Activated T-cell treated with anti-CD3 and anti-CD28 coated beads, Interleukin-2, amount 50 U/mL, for 48 hours (primary cell): Measurements from ENCODE around the gene LPAR5.

ENCODE experiments used
- DNase-seq, 2 experiments: peaks; one replicate each; pipeline ENCODE4 v3.0.0-alpha.2; 2020

Gene LPAR5

DNA sequence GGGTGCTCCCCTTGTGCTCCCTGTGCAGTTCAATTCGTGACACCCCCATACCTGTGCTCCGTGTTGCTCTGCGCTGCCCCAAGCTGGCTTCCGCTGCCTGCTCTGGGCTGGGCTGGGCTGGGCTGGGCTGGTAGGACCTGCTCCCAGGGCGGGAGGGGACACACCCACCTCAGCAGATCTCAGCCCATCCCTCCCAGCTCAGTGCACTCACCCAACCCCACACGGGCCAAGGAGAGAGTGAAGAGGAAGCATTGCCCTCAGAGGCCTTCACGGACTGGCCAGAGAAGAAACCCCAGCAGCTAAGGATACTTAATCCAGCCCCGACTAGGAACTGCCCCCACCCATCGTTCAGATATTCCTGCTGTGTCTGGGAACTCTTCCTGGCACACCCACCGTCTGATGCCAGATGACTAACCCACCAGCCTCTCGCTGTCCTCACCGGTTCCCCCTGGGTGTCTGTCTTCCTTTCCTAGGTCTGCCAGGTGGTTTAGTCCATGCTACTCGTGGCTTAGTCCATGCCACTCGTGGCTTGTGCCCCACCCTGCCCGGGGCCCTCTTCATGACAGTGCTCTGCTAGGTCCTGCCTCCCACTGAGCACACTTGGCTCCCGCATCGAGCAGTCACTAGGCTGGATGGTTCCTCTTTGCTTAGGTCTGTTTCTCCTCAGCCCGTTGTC, at the start of gene LPAR5:
LPAR5 (minus strand) TSS at position 104 of the 676 bp plus-strand sequence. CDS start 14,711 bp downstream, outside the sequence.
- DNase-seq = peak; percentile 49 to 63

DNA sequence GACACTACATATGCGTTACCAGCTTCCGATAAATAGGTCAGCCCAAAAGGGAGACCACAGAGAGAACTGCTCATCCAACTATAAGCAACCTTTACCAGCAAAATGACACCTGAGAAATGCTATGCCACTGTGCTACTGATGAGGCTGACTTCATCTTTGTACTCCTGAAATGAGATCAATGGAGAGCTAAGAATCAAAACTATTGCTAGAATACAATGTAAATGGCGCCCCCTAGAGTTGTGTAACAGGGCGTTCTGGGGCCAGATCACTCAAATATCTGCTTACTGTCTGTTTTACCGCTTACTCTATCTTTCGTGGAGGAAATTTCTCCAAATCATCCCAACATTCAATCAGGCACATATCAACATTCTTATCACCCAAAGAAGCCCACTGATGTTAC, 48.9 kb upstream of the LPAR5 start:
- DNase-seq = peak; percentile 56 to 62

DNA sequence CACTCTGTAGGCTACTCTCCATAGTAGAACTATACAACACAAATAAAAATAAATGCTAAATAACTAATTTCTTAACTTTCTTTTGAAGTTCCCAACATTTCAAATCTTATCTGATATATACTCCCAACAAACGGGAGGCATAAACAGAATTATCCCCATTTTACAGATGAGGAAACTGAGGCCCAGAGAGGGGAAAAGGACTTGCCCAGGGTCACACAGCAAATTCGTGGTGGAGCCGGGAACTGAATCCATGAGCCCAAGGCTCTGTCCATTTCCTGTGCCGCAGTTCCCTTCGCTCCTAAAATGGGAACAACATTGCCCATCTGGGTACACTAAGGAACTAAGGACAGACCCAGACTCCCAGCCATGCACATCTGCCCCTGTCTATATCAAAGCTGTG, 41.2 kb upstream of the LPAR5 start:
- DNase-seq = no peak

DNA sequence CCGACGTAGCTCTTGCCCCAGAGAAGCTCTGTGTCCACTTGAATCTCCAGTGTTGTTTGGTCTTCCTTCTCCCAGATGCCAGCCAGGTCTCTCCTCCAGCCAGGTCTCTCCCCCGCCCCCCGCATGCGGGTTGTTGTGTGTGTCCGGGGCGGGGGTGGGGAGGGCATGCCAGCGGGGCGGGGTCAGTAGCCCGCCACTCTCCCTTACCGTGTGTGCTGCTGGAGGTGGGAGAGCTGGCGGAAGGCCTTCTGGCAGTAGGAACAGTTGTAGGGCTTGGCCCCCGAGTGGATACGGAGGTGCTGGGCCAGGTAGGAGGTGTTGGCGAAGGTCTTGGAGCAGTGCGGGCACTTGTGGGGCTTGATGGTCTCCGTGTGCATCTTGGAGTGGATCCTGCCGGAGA, 36.4 kb upstream of the LPAR5 start:
- DNase-seq = no peak

DNA sequence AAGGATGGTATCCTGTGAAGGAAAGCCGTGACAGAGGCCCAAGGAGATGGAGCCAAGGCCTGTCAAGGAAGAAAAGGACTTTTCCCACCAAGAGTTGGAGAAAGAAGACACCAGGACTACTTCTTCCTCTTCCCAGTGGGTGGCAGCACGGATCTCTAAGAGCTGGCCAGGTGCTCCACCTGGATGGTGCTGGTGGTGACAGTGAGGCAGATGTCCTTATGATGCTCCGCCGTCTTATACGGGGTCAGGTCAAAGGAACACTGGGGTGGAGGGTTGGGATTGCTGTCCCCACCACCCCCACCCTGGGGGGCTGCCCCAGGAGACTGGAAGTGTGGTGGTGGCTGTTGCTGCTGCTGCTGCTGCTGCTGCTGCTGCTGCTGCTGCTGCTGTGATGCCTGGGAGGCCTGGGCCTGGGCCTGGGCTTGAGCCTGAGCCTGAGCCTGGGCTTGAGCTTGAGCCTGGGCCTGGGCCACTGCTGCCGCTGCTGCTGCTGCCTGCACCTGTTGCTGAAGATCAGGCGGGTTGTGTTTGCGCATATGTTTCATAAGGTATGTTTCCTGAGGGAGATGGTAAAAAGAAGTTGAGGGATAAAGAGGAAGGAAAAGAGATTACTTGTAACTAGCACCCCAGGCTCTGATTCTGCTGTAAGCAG, 31.9 kb upstream of the LPAR5 start:
- no peak for DNase-seq

DNA sequence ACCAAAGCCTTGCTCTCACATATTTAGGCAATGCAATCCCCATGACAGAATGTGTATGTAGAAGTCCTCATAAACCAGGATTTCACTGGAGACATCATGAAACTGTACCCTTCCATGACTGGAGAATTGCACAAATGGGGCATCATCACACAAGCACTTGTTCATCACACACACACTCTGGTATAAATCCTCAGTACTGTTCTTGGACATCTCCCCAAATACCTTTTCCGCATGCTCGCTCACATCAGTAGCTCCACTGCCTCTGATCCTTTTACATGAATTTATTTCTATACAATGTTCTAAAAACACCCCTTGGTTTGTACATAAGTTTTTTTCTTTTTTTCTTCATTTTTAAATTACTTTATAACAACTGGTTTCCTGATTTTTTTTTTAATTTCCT, 30.5 kb upstream of the LPAR5 start:
- no peak for DNase-seq

DNA sequence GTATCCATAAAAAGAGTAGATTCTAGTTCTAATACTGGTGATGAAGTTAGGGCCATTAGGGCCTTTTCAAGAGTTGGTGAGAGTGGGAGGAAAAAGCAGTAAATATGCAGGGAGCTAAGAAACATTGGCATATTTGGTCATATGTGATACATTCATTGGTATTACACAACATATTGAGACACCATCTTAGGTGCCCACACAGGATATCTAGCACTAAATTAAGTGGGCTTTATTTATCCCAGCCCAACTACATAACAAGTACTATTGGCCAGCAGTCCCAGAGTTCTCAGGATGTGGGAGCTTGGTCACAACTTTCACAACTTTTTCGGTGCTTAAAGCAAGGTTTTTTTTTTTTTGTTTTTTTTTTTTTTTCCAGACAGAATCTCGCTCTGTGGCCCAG, 29.1 kb upstream of the LPAR5 start:
- no peak for DNase-seq

DNA sequence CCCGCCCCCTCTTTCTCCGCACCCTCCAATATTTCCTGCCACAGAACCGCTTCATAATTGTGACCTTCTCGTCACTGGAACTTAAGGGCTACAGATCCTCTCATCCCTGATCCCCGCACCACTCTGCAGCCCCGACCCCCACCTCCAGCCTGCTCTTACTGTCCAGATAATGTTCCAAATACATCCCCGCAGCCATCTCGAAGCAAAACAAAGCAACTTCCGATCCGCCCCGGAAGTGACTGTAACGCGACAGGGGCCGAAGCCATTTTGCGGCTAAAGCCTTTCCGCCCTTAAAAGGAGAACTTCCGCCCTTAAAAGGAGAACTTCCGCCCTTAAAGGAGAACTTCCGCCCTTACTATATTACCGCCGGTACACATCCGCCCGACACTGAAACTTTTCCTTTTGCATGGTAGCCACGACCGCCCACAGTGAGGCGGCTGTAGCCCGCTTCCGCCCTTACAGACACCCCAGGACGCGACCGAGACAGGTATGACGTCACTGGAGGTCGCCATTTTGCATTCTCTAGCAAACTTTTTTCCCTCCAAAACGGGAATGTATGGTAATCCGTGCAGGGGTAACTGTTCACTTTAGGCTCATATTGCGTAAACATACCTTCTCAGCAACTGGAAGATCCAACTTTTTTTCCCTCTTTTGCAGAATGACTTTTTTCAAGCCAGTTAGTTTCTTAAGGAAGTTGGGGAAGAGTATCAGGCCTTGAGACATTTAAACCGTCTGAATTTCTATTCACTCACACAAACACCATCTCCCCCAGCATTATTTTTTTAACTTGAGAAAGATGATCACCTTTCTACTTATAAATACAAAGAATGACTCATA, 27.4 kb upstream of the LPAR5 start, which contains the start of gene ING4:
ING4 (minus strand) TSS at position 214 of the 837 bp plus-strand sequence; CDS start at position 196, 18 bp downstream.
- peak; percentile 93 to 94 for DNase-seq

DNA sequence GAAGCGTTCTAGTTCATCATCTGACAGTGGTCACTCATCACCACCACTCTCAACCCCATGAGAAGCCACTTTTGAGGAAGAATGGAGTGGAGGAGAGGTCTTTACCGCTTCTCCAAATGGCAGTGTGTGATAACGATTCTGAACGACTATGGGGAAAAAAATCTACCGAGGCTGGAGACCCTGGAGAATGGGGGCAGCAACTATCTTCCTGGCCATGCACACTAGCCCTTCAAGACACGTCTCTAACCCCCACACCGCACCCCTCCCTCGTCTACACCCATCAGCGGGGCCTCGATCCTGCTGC, 26.8 kb upstream of the LPAR5 start:
- DNase-seq = no peak

DNA sequence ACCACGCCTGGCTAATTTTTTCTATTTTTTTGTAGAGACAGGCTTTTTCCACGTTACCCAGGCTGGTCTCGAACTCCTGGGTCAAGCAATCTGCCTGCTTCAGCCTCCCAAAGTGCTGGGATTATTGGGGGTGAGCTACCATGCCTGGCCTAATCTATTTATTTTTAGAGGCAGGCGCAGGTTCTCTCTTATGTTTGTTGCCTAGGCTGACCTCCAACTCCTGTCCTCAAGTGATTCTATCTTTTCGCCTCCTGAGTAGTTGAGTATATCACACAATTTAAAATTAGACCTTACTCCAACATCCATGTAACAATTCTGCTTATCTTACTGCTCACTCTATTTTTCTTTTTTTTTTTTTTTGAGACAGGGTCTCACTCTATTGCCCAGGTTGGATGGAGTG, 18.2 kb upstream of the LPAR5 start:
- no peak for DNase-seq

DNA sequence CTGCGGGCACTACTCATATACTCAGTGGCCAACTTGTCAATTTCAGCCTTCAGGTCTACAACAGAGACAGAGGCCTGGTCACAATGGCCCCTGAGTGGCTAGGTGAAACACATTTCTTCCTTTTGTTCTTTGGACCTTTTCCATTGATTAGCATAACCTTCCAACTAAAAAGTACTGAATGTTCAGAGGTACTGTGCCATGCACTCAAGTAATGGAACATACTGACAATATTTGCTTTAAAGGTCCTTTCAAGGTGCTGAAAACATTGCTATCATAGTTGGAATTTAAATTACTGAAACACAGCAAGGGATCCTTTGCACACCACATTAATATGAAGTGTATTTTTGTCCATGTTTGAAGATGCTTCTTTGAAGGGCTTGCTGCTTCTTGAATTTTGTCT, 17.6 kb upstream of the LPAR5 start:
- no peak for DNase-seq

DNA sequence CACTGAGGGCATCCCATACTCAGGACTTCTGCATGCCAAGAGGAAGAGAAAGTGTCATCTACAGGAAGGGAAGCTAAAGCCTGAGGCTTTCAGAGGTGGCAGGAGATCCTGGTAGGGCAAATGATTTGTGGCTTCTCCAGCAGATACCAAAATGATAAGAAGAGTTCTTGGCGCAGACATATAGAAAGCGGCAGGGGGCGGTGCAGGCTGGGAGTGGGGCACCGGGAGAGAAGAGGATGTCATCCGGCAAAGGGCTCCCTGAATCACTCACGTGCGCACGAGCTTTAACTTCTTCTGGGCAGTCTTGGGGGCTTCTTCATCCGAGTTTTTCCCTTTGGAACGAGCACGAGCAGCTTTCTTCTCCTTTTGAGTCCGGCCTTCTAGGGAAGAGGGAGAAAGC, 16.6 kb upstream of the LPAR5 start:
- no peak for DNase-seq

DNA sequence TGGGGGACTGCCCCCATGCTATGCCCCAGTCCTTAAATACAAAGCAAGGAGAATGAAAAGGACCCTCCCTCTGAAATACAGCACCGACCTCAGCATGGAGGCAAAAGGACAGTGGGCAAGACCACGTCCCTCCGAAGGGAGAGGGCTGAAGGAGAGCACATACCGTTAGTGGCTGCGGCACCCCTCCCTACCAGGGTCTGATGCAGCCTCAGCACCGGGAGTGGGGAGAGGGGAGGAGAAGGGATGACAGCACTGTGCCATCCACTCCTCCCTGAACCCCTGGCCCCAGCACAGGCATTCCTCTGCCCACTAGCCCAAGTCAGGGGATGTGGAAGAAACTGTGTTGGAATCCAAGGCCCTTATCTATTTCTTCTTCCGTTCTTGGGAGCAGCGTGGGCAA, 15.1 kb upstream of the LPAR5 start:
- DNase-seq = no peak

DNA sequence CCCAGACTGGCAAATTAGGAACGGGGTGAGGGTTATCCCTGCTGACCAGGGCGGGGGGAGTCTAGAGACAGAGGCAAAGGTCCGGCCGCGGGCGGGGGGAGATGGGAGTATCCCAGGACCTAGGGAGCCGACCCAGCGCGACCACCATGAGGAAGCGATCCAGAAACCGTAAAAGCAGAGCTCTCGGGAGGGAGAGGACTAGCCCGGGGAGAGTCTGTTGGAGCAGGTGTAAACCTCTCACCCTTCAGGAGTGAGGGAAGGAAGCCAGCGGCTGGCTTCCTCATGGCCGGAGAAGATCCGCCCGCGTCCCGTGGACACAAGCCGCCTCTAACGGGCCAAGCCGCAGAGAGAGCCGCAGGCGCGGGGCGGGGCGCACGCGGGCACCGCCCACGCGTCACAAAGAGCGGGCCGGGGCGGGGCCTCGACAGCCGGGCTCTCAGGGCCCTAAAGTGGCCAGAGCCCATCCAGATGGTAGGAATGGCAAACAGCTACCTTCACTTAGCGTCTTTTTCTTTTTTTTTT, 11.4 kb upstream of the LPAR5 start, which contains the start of gene ACRBP:
ACRBP (minus strand) TSS at position 350 of the 522 bp plus-strand sequence; CDS start at position 284, 66 bp downstream.
- peak; percentile 53 to 64 for DNase-seq

DNA sequence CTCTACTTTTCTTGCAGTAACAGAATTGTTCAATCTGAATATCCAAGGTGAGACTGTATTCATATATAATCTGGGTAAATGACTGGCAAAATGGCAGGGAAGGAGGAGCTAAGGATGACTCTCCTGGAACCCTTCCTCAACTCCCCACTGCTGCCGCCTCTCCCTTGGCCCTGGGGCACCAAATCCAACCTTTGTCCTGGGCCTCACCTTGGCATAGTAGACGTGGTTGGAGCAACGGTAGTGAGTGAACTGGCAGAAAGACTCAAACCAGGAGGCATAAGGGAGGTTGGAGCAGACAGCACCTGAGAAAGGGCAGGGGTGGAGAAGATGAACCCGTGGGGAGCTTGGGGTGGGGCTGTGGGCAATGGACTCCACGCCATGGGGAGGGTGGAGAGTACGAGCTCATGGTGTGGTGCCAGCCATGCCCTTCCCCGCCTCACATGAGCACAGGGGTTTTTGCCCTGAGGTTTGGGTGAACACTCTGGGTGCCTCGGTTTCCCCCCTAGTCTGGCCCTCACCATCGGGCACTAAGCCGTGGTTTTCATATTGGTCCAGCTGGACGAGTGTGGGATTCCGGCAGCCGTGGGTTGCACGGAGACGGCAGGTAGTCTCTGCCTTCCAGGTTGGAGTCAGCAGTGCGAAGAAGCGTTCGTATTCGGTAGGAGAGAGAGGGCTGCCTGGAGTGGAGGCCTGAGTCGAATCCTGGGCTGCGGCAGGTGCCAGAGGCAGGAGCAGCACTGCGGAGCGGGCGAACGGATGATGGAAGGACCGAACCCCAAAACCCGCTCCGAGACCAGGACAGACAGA, 10.7 kb upstream of the LPAR5 start:
- DNase-seq = no peak

DNA sequence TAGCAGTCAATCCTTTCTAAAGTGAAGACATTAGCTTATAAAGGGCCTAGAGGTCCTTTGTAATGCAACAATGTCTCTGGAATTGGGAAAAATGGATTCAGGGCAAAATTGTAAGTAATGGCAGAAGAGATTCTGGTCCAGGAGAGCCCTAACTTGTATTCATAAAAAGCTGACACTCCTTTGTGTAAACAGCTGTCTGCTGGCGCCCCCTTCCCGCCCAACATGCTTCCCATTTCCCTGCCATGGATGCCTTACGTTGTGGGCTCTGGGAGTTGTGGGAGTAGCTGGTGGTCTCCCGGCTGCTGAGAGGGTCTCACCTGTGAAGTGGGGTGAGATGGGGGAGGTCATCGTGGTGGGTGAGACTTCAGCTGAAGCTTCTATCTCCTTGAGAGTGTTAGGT, 9.1 kb upstream of the LPAR5 start:
- no peak for DNase-seq

DNA sequence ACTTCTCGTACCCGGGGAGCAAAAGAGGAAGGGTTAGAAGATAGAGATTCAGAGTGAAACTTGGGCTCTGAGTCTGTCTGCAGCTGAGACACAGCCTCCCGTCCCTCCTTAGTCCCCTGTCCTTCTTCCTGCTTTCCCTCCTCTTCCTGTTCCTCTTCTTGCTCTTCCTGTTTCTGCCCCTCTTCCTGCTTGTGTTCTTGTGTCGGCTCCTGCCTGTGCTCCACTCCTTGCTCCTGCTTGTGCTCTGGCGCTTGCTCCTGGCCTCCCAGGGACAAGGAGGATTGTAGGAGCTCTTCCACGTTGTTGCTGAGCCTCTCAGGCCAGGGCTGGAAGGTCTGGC, 8.5 kb upstream of the LPAR5 start:
- no peak for DNase-seq

DNA sequence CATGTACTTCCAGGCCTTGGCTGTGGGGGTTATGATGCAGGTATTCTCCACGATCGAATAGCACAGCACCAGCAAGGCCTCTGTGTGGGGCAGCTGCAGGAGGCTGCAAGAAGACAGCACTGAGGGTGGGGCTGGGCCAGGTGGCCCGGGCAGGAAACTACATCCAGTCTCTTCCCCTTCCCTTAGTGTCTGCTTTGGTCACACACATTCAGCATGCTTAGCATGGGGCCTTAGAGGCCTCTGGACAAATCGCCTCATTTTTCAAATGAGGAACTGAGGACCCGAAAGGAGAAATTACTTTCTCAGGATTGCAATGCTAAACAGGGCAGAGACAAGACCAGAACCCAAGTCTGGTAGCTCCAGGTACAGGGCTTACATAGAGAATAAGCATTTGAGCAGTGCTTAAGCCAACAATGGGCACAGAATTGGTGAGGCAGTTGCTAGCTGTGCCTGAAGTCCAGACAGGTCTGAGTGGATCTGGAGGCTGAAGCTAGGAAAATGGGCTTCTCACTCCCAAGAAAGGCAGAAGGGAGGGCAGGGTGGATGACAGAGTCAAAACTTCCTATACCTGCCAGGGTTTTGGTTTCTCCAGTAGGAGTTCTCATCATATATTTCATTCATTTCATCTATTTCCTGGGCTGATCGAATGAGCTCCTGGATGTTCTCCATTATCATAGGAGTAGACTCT, 8.0 kb upstream of the LPAR5 start:
- no peak for DNase-seq

DNA sequence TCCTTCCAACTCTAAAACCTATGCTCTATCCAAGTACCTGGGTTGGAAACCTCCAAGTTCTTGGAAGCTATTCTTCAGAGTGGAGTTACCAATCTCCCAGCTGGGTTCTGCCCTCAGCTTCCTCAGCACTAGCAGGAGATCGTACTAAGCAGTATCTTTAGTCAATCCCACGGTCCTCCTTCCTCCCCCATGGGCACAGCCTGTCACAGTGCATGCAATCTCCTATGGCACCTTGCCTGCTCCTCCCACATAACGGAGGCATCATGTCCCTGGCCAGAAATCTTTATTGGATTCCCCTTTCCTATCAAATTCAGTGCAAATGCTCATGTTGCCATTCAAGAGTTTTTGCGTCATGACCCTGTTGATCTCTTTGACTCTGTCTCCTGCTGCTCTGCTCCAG, 5.4 kb upstream of the LPAR5 start:
- DNase-seq = no peak

DNA sequence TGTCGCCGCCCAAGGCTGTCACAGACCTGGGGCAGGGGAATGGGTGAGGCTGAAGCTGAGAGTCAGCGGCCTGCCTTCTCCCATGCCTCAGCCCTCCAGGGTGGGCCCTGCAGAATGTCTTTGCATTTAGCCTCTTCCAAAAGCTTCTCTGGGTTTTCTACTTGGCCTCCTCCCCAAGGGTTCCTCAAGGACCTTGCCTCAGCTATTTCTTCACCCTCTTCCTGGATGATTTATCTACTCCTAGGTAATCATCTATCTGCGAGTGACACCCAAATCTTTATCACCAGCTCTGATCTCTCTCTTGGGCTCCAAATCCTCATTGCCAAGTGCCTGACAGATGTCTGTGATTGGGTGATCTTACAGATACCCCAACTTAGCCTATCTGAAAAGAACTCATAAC, 4.7 kb upstream of the LPAR5 start:
- DNase-seq = no peak

DNA sequence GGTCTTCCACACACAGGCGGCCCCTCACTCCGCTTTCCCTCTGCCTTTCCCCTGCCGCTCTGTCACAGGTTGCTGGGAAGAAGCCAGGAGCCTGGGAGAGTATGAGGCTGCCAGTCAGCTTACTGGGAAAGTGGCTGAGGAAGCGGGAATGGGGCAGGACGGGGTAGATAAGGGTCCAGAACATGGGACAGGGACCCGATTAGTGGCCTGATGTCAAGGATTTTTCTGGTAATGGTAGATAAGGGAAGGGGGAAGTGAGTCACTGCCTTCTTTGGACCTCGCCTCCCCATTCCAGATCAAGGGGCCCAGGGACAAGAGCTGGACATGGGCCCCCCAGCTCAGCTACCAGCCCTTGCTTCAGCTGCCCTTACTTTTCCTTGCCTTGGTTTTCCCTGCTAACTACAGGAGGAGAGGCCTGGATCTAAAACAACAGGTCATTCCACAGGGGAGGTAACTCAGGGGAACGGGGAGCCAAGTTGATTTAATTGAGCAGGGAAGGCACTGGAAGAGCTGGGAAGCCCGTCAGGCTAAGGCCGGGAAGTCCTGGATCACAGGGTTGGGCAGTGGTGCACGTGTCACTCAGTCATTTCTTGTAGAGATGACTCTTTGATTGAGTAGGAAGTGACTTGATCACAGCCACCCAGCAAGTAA, 3.5 kb upstream of the LPAR5 start:
- DNase-seq = no peak

DNA sequence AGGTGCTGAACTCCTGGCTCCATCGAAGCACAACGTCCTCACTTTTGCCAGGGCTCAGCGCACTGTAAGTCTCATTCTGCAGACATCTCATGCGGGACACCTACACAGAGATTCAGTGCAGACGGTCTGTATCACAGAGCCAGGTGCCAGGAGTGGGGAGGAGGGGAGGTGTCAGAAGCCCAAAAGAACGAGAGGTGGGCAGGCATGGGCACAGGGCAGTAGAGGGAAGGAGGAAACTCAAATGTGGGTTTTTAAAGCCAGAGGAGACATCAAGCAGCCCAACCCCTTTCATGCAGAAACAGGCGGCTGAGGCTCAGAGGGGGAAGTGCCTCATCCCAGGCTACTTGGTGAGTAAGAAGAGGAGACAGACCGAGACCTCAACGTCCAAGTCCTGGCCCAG, 2.5 kb upstream of the LPAR5 start:
- DNase-seq = no peak
